Measurements from ENCODE around the gene ZDHHC21.
"Not testable (repeated sequence)": the region's sequence is repeated elsewhere in the genome, so short reads cannot be mapped to it uniquely, and the experiment has no call there.

The ZDHHC21 gene

GRCh38 chr9:14686168-14686567 lies 7.1 kb downstream of the ZDHHC21 start:
- Histone ChIP-seq H3K4me2 (ENCODE audit: low read length) (no peak overlapping the region), H3F3A (ENCODE audit: control insufficient read depth, insufficient read depth) (peaks cover 13% of the 10 kb centered on the region), H3K27ac (ENCODE audit: low read depth, low read length) (no peak overlapping the region), H3K9me2 (replicated peaks; ENCODE audit: control insufficient read depth, low read length) (no peaks in the 10 kb centered on the region), H3K27me3 (ENCODE audit: control insufficient read depth, low read length) (no peaks in the 10 kb centered on the region), H4K20me1 (ENCODE audit: control insufficient read depth, insufficient read depth, low read depth, low read length) (no peaks in the 10 kb centered on the region), H3K36me3 (ENCODE audit: control insufficient read depth, low read length) (peaks cover 40% of the 10 kb centered on the region), H3K4me1 (ENCODE audit: control insufficient read depth, low read length) (peaks cover 41% of the 10 kb centered on the region), H3K79me2 (ENCODE audit: control insufficient read depth, low read length) (peaks cover 18% of the 10 kb centered on the region), H3K4me3 (ENCODE audit: low read length) (no peak overlapping the region), H3K9me3 (ENCODE audit: control insufficient read depth, insufficient read depth, low read length) (no peaks in the 10 kb centered on the region)
- no peak for TF ChIP-seq EZH2phosphoT487 (IDR thresholded peaks at IDR 0.05; ENCODE audit: borderline replicate concordance, low read length)
- TF ChIP-seq CTCF (IDR thresholded peaks at IDR 0.05; ENCODE audit: low read depth, low read length, poor library complexity, severe bottlenecking), result no peak

GRCh38 chr9:14682616-14683015 lies 10.6 kb downstream of the ZDHHC21 start:
- not testable (repeated sequence) for H3K27ac ChIP-seq (ENCODE audit: low read depth, low read length); H3K4me3 ChIP-seq (ENCODE audit: low read length); H3K79me2 ChIP-seq (ENCODE audit: control insufficient read depth, low read length)

GRCh38 chr9:14678776-14679175 lies 14.5 kb downstream of the ZDHHC21 start:
- Histone ChIP-seq H3K9me3 (ENCODE audit: control insufficient read depth, insufficient read depth, low read length) (no peaks in the 10 kb centered on the region), H3F3A (ENCODE audit: control insufficient read depth, insufficient read depth) (no peaks in the 10 kb centered on the region), H3K4me3 (ENCODE audit: low read length) (no peak overlapping the region), H3K79me2 (ENCODE audit: control insufficient read depth, low read length) (peaks cover 4% of the 10 kb centered on the region; the same call in 1 of the 2 replicates), H3K27me3 (ENCODE audit: control insufficient read depth, low read length) (no peaks in the 10 kb centered on the region), H4K20me1 (ENCODE audit: control insufficient read depth, insufficient read depth, low read depth, low read length) (no peaks in the 10 kb centered on the region), H3K27ac (ENCODE audit: low read depth, low read length) (no peak overlapping the region), H3K4me2 (ENCODE audit: low read length) (no peak overlapping the region), H3K4me1 (ENCODE audit: control insufficient read depth, low read length) (no peaks in the 10 kb centered on the region), H3K36me3 (ENCODE audit: control insufficient read depth, low read length) (no peaks in the 10 kb centered on the region; the same call in 1 of the 2 replicates), H3K9me2 (replicated peaks; ENCODE audit: control insufficient read depth, low read length) (no peaks in the 10 kb centered on the region)
- TF ChIP-seq CTCF (IDR thresholded peaks at IDR 0.05; ENCODE audit: low read depth, low read length, poor library complexity, severe bottlenecking) (no peak), EZH2phosphoT487 (IDR thresholded peaks at IDR 0.05; ENCODE audit: borderline replicate concordance, low read length) (no peak)

More at GRCh38 chr9:14682616-14683015, 10.6 kb downstream of the ZDHHC21 start:
- not testable (repeated sequence) for H4K20me1 ChIP-seq (ENCODE audit: control insufficient read depth, insufficient read depth, low read depth, low read length); H3K4me1 ChIP-seq (ENCODE audit: control insufficient read depth, low read length); H3K27me3 ChIP-seq (ENCODE audit: control insufficient read depth, low read length); H3F3A ChIP-seq (ENCODE audit: control insufficient read depth, insufficient read depth); H3K4me2 ChIP-seq (ENCODE audit: low read length); H3K9me3 ChIP-seq (ENCODE audit: control insufficient read depth, insufficient read depth, low read length); H3K9me2 ChIP-seq (replicated peaks; ENCODE audit: control insufficient read depth, low read length)
- H3K36me3 ChIP-seq (ENCODE audit: control insufficient read depth, low read length), result peaks cover 15% of the 10 kb centered on the region

GRCh38 chr9:14677872-14678271 lies 15.4 kb downstream of the ZDHHC21 start:
- H3K36me3 ChIP-seq (ENCODE audit: control insufficient read depth, low read length), result no peaks in the 10 kb centered on the region; the same call in 1 of the 2 replicates
- H3K27ac ChIP-seq (ENCODE audit: low read depth, low read length), result no peak overlapping the region
- no peaks in the 10 kb centered on the region for H3K4me1 ChIP-seq (ENCODE audit: control insufficient read depth, low read length)
- no peaks in the 10 kb centered on the region for H3K9me2 ChIP-seq (replicated peaks; ENCODE audit: control insufficient read depth, low read length)
- H3K4me2 ChIP-seq (ENCODE audit: low read length), result no peak overlapping the region
- H4K20me1 ChIP-seq (ENCODE audit: control insufficient read depth, insufficient read depth, low read depth, low read length), result no peaks in the 10 kb centered on the region
- no peaks in the 10 kb centered on the region for H3F3A ChIP-seq (ENCODE audit: control insufficient read depth, insufficient read depth)
- TF ChIP-seq EZH2phosphoT487 (IDR thresholded peaks at IDR 0.05; ENCODE audit: borderline replicate concordance, low read length) (no peak), CTCF (IDR thresholded peaks at IDR 0.05; ENCODE audit: low read depth, low read length, poor library complexity, severe bottlenecking) (no peak)
- no peak overlapping the region for H3K4me3 ChIP-seq (ENCODE audit: low read length)
- peaks cover 4% of the 10 kb centered on the region; the same call in 1 of the 2 replicates for H3K79me2 ChIP-seq (ENCODE audit: control insufficient read depth, low read length)
- no peaks in the 10 kb centered on the region for H3K27me3 ChIP-seq (ENCODE audit: control insufficient read depth, low read length)
- no peaks in the 10 kb centered on the region for H3K9me3 ChIP-seq (ENCODE audit: control insufficient read depth, insufficient read depth, low read length)

All from DOHH2 (cell line).